HCT116 (cell line): ENCODE results near the gene CCDC57.

Experiments used
- CEBPB ChIP-seq: IDR thresholded peaks from 2 replicates; pipeline ENCODE4 v1.6.1; 2012; ENCODE audit warnings: low read depth
- ELF1 ChIP-seq: IDR thresholded peaks from 2 replicates; pipeline ENCODE4 v1.6.1; 2012; ENCODE audit warnings: low read depth, borderline replicate concordance
- EZH2 ChIP-seq: fragments of 200-600 bp; sonication (generic); IDR thresholded peaks from 2 replicates; pipeline ENCODE4 v1.6.1; 2017; ENCODE audit warnings: antibody characterized with exemption, mixed run types
- MAX ChIP-seq: IDR thresholded peaks from 2 replicates; pipeline ENCODE4 v1.6.1; 2012
- POLR2A ChIP-seq: IDR thresholded peaks from 2 replicates; pipeline ENCODE4 v1.7.0; 2011; ENCODE audit warnings: borderline replicate concordance; ENCODE audit not compliant: insufficient read depth, insufficient read length; ENCODE audit errors: extremely low read depth
- REST ChIP-seq: IDR thresholded peaks from 2 replicates; pipeline ENCODE4 v1.6.1; 2012; ENCODE audit warnings: low read depth
- TCF7L2 ChIP-seq: IDR thresholded peaks from 2 replicates; pipeline ENCODE4 v1.7.0; 2011; ENCODE audit warnings: borderline replicate concordance, inconsistent platforms; ENCODE audit not compliant: insufficient read depth, insufficient read length; ENCODE audit errors: extremely low read depth
- TF ChIP-seq, protein P1 (sequence below), 3 experiments: fragments of 200-600 bp in 1 of 3; sonication (generic) in 1 of 3; IDR thresholded peaks in 2 of 3; conservative IDR thresholded peaks in 1 of 3; 2 replicates each; pipeline ENCODE4 v1.5.1; 2012 to 2017; ENCODE audit warnings: low read depth in 2 of 3, low read length in 2 of 3, antibody characterized with exemption in 1 of 3, borderline replicate concordance in 1 of 3, control low read depth in 1 of 3, mild to moderate bottlenecking in 1 of 3, mixed read lengths in 1 of 3, mixed run types in 1 of 3, moderate library complexity in 1 of 3; ENCODE audit not compliant: insufficient read depth in 1 of 3

- no peak for TF ChIP-seq POLR2A
- TF ChIP-seq, protein P1, sequence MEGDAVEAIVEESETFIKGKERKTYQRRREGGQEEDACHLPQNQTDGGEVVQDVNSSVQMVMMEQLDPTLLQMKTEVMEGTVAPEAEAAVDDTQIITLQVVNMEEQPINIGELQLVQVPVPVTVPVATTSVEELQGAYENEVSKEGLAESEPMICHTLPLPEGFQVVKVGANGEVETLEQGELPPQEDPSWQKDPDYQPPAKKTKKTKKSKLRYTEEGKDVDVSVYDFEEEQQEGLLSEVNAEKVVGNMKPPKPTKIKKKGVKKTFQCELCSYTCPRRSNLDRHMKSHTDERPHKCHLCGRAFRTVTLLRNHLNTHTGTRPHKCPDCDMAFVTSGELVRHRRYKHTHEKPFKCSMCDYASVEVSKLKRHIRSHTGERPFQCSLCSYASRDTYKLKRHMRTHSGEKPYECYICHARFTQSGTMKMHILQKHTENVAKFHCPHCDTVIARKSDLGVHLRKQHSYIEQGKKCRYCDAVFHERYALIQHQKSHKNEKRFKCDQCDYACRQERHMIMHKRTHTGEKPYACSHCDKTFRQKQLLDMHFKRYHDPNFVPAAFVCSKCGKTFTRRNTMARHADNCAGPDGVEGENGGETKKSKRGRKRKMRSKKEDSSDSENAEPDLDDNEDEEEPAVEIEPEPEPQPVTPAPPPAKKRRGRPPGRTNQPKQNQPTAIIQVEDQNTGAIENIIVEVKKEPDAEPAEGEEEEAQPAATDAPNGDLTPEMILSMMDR (IDR thresholded peaks at IDR 0.05 in 2 of 3, conservative IDR thresholded peaks at IDR 0.05 in 1 of 3; ENCODE audit: borderline replicate concordance in 1 of 3, insufficient read depth in 1 of 3, low read depth in 2 of 3, low read length in 2 of 3): no peak
- no peak for TF ChIP-seq MAX
- no peak for TF ChIP-seq REST
- TF ChIP-seq TCF7L2: no peak
- no peak for TF ChIP-seq CEBPB
- TF ChIP-seq ELF1: no peak
- TF ChIP-seq EZH2: no peak
Measured at GRCh38 chr17:82105417-82105881, 107.2 kb downstream of the CCDC57 start.
